ENCODE results near the gene CNTN1. TPM values are rescaled to one million over a fixed set of nuclear protein-coding genes. Genes with fewer than 3 reads are reported as not detected.

The CNTN1 gene
- total RNA-seq, 2 donors from 2014 or later, result not detected

DNA sequence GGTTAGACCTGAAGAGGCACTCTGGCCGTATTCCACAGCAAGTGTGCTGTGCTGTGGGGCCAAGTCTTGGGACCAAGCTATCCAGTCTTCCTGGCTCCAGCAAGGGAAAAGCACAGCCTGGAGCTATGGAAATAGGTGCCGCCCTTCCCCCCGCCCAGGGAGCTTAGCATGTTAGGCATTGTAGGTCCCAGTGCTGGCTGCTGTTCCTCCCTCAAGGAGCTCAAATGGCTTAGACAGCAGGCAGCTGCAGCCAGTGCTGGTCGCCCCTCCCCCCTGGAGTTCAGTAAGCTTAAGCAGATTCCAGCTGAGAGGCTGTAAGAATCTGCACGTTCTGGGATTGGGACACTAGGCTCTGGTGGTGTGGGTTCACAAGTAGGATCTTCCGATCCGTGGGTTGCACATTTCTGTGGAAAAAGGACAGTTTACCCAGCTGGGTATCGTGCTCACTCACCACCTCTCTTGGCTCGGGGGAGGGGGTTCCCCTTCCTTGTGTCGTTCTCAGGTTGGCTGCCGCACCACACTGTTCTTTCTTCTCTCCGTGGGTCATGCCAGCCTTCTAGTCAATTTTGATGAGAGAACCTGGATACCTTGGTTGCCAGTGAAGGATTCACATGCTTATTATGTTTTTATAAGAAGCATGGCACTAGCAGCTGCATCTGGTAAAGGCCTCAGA is 127.3 kb downstream of the CNTN1 start:
- Mint-ChIP-seq H3K4me1 (no peaks in the 10 kb centered on the region), H3K27me3 (no peaks in the 10 kb centered on the region), H3K36me3 (ENCODE audit: low read depth) (no peaks in the 10 kb centered on the region), H3K4me3 (no peak overlapping the region), H3K27ac (no peak overlapping the region)
- no peak for DNase-seq
- no peaks in the 10 kb centered on the region for H3K9me3 ChIP-seq (ENCODE audit: control insufficient read depth, low read length, poor library complexity, severe bottlenecking)
- ATAC-seq, result no peak

DNA sequence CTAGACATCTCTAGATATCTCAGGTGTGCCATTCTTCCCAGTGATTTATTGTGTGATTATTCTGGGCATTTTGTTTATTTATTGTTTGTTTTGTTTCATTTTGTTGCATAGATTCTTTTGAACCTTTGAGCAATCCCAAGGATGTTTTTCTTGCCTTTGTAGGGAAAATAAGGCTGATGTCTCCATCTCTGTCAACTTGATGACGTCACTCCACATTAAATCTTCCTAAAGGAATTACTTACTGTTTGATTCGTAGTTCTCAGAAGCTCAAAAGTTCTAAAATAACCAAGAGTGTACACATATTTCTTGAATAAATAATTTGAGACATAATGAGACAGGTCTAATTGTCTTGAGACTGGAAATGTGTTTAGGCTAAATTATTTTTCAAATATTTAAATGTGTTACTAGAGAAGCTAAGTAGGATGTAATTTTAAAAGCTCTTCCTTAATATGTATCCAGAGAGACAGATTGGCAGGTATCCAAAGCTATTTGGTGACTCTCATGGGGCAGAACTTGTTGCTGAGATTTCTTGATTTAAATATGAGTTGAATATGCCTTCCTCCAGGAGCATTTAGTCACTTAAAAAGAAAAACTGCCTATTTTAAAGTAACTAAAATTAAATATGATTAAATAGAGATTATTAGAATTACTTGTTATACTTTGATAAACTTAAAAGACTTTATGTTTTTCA is 128.7 kb downstream of the CNTN1 start:
- Mint-ChIP-seq H3K4me1 (no peaks in the 10 kb centered on the region), H3K36me3 (ENCODE audit: low read depth) (no peaks in the 10 kb centered on the region), H3K27me3 (no peaks in the 10 kb centered on the region), H3K27ac (no peak overlapping the region), H3K4me3 (no peak overlapping the region)
- no peaks in the 10 kb centered on the region for H3K9me3 ChIP-seq (ENCODE audit: control insufficient read depth, low read length, poor library complexity, severe bottlenecking)
- DNase-seq (no peak), ATAC-seq (no peak)

DNA sequence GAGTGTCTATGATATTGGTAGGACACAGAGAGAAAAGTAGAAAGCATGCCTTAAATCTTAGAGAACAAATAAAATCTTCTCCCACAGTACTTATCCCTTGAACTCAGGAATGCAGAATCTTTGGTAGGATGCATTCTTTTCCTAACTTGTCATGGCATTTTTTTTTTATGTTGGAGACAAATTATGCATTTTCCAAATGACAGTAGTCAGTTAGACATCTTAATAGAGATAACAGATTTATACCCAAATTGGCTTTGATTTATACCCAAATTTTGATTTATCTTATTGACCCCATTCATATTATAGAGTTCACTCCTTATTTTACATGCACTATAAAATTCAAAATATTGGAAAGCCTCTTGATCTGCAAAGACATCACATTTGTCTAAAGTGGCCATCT is 132.9 kb downstream of the CNTN1 start:
- no peaks in the 10 kb centered on the region for H3K4me1 Mint-ChIP-seq

DNA sequence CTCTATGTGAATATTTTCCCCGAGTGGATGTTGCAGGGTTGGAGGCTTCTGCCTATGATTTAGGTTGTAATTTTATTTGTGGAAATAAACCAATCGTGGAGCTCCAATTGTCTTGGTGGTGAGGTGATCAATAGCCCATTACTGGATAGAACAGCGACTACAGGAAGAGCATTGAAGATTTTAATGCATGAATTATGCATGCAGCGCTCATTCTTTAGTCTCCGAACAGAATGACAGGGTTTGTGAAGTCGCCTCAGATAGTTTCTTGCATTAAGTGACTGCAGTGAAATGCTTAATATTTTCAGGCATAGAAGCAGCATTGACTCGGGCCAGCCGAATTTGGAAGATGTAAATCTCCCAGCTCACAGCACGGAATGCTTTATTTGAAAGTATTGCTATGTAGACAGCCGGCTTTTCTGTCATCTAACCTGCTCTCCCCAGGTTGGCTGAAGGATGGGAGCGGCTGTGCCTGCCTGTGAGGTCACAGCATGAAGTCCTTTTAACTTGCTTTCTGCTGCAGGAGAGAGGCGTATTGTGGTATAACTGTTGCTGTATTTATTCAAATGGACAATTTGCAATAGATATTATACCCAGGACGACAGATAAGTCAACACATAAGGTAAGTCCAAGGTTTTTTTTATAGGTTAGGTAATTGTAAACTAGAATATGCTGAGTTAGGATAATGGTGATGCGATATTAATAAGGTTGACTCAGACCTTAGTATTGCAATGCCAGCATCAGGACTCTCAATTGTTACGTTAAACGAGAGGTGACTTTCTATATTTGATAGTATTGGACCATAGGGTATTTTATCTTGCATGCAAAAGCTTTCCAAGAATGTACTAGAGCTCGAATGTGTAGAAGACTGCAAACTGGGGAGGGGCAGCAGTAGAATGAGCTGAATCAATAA is 135.7 kb downstream of the CNTN1 start:
- Mint-ChIP-seq H3K36me3 (ENCODE audit: low read depth) (no peaks in the 10 kb centered on the region), H3K4me1 (no peaks in the 10 kb centered on the region), H3K27me3 (no peaks in the 10 kb centered on the region), H3K4me3 (no peak overlapping the region), H3K27ac (no peak overlapping the region)
- no peaks in the 10 kb centered on the region for H3K9me3 ChIP-seq (ENCODE audit: control insufficient read depth, low read length, poor library complexity, severe bottlenecking)
- DNase-seq (no peak), ATAC-seq (no peak)

More for the DNA sequence above, 132.9 kb downstream of the CNTN1 start:
- H3K36me3 Mint-ChIP-seq (ENCODE audit: low read depth), result no peaks in the 10 kb centered on the region
- ATAC-seq, result no peak
- no peak for DNase-seq
- no peaks in the 10 kb centered on the region for H3K9me3 ChIP-seq (ENCODE audit: control insufficient read depth, low read length, poor library complexity, severe bottlenecking)
- no peak overlapping the region for H3K27ac Mint-ChIP-seq
- no peaks in the 10 kb centered on the region for H3K27me3 Mint-ChIP-seq
- H3K4me3 Mint-ChIP-seq, result no peak overlapping the region

DNA sequence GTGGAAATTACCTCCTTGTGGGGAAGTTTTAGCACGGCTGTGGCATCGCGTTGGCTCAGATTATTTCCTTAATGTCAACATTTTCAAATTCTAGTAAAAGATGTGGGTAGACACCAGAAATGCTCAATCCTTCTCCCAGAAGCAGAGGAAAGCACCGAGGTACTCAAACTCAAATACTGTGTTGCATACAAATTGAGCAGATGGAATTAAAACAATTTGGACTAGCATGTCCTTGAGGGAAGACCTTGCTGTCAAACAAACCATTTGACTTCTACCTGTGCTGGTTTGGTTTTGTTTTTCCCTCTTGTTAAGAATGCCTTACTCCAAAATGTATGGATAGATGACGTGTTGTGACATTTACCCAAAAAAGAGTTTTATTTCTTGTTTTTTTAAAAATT is 136.4 kb downstream of the CNTN1 start:
- DNase-seq, result no peak
- H3K4me3 Mint-ChIP-seq, result no peak overlapping the region

DNA sequence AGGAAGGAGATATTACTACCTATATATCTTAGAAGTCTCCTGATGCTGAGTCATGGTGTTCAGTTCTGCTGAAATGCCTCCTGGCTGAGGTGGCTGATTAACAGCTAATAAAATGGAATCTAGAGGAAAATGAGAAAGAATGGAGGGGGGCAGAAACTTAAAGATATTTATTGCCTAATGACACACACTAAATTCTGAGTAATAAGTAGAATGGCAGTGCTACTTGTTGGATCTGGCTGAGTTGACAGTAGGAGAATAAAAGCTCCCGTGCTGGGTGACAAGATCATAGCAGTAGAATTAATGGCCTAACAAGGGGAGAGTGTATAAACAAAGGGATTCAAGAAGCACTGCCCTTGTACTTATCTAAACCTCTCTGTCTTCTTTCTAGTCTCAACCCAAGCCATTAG is 137.5 kb downstream of the CNTN1 start:
- no peak overlapping the region for H3K27ac Mint-ChIP-seq
- no peak overlapping the region for H3K4me3 Mint-ChIP-seq
- no peaks in the 10 kb centered on the region for H3K9me3 ChIP-seq (ENCODE audit: control insufficient read depth, low read length, poor library complexity, severe bottlenecking)
- no peaks in the 10 kb centered on the region for H3K36me3 Mint-ChIP-seq (ENCODE audit: low read depth)
- no peaks in the 10 kb centered on the region for H3K4me1 Mint-ChIP-seq
- no peak for ATAC-seq
- no peaks in the 10 kb centered on the region for H3K27me3 Mint-ChIP-seq
- no peak for DNase-seq

More for the DNA sequence above, 136.4 kb downstream of the CNTN1 start:
- Mint-ChIP-seq H3K27me3 (no peaks in the 10 kb centered on the region), H3K4me1 (no peaks in the 10 kb centered on the region), H3K36me3 (ENCODE audit: low read depth) (no peaks in the 10 kb centered on the region), H3K27ac (no peak overlapping the region)
- no peaks in the 10 kb centered on the region for H3K9me3 ChIP-seq (ENCODE audit: control insufficient read depth, low read length, poor library complexity, severe bottlenecking)
- ATAC-seq, result no peak

DNA sequence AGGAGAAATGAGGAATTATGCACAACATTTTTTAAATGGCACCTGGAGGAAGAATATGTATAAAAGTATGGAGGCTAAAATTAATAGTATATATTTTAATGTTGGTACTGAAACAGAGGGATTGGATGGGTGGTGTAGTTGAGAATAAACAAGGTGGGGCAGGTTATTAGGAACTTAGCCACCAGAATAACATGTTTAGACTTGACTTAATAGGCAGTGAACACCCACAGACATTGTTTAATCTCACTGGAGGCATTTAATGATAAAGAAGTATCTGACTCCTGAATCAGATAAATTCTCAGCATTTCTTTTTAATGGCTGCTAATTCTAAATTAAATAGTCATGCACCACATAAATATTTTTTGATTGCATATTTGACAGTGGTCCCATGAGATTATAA is 139.7 kb downstream of the CNTN1 start:
- DNase-seq, result no peak
- H3K36me3 Mint-ChIP-seq (ENCODE audit: low read depth), result no peaks in the 10 kb centered on the region
- H3K4me1 Mint-ChIP-seq, result no peaks in the 10 kb centered on the region
- H3K27ac Mint-ChIP-seq, result no peak overlapping the region
- H3K9me3 ChIP-seq (ENCODE audit: control insufficient read depth, low read length, poor library complexity, severe bottlenecking), result no peaks in the 10 kb centered on the region
- H3K27me3 Mint-ChIP-seq, result no peaks in the 10 kb centered on the region
- ATAC-seq, result no peak
- H3K4me3 Mint-ChIP-seq, result no peak overlapping the region

DNA sequence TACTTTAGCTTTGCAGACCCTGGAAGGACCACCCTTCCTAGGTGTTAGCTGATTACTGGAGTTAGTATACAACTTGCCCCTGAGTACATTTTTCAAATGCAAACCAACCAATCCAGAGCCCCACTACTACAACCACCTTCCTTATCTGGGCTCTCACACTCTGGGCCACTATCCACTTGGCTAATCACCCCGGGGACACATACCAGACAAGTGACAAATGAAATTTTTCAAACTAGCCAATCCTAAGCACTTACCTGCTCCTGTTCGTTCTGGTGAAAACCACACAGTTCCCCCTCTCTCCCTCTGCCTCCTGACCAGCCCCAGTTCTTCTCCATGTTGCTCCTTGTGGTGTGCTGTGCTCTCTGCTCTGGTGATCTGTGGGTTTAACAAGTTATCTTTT is 140.4 kb downstream of the CNTN1 start:
- H3K27me3 Mint-ChIP-seq, result no peaks in the 10 kb centered on the region
- no peak overlapping the region for H3K27ac Mint-ChIP-seq
- H3K4me1 Mint-ChIP-seq, result no peaks in the 10 kb centered on the region
- no peaks in the 10 kb centered on the region for H3K9me3 ChIP-seq (ENCODE audit: control insufficient read depth, low read length, poor library complexity, severe bottlenecking)
- H3K36me3 Mint-ChIP-seq (ENCODE audit: low read depth), result no peaks in the 10 kb centered on the region
- H3K4me3 Mint-ChIP-seq, result no peak overlapping the region
- ATAC-seq, result no peak
- no peak for DNase-seq

DNA sequence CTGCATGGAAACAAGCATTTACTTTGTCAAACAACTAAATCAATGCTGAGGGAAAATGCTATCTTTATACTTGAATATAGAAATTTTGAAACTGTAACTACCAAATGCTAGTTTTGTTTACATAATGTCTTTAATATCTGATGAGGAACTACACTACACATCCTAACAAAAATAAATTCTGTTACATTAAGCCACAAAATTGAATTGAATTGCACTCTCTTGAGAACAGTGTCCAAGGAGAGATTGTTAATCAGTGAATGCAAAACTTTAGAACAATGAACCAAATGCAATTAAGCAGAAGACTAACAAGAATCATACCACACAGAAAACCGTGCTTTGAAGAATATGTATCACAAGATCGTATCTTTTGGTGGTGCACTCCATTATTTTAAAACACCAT is 141.6 kb downstream of the CNTN1 start:
- Mint-ChIP-seq H3K4me1 (no peaks in the 10 kb centered on the region), H3K27ac (no peak overlapping the region), H3K36me3 (ENCODE audit: low read depth) (no peaks in the 10 kb centered on the region), H3K4me3 (no peak overlapping the region), H3K27me3 (no peaks in the 10 kb centered on the region)
- DNase-seq (no peak), ATAC-seq (no peak)
- H3K9me3 ChIP-seq (ENCODE audit: control insufficient read depth, low read length, poor library complexity, severe bottlenecking), result no peaks in the 10 kb centered on the region

DNA sequence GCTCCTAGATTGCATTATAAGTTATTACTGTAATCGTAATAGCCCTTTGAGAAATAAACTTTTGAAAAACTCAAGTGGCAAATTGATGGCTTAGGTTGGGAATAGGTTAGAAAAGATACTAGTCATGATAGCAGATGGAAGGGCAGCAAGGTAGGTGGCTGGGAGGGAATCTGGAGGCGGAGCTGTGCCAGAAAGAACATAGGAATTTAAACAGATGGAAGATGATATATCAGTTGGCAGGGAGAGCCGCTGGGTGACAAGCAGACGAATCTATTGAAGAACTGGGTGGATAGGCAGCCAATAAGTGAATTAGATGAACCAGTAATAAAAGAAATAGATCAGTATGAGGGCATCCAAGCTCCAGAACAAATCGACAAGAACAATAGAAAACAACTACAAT is 142.1 kb downstream of the CNTN1 start:
- Mint-ChIP-seq H3K36me3 (ENCODE audit: low read depth) (no peaks in the 10 kb centered on the region), H3K27ac (no peak overlapping the region), H3K4me1 (no peaks in the 10 kb centered on the region), H3K4me3 (no peak overlapping the region), H3K27me3 (no peaks in the 10 kb centered on the region)
- ATAC-seq (no peak), DNase-seq (no peak)
- no peaks in the 10 kb centered on the region for H3K9me3 ChIP-seq (ENCODE audit: control insufficient read depth, low read length, poor library complexity, severe bottlenecking)

DNA sequence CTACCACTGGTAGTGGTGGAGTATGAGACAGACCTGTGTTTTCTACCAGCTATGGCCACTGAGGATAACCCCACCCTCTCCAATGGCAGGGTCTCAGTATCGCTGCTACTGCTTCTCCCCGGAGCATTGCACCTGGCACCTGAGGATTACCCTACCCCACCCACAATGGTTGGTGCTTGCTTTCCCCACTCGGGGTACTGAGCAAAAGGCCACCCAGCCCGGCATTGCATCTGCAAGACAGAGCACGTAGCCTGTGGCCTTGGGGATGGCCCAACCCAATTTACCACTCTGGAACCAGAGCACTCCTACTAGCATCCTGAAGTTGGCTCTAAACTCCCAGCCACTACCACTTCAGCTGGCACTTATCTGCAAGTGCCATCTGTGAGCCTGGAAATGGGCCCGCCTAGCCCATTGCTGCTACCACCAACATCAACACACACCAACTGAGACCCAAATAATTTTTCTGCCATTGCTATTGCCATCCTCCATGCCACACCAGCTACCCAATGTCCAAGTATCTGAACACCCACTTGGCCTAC is 145.7 kb downstream of the CNTN1 start:
- Mint-ChIP-seq H3K36me3 (ENCODE audit: low read depth) (no peaks in the 10 kb centered on the region), H3K4me3 (no peak overlapping the region), H3K4me1 (no peaks in the 10 kb centered on the region), H3K27me3 (no peaks in the 10 kb centered on the region), H3K27ac (no peak overlapping the region)
- no peaks in the 10 kb centered on the region for H3K9me3 ChIP-seq (ENCODE audit: control insufficient read depth, low read length, poor library complexity, severe bottlenecking)
- DNase-seq (no peak), ATAC-seq (no peak)

DNA sequence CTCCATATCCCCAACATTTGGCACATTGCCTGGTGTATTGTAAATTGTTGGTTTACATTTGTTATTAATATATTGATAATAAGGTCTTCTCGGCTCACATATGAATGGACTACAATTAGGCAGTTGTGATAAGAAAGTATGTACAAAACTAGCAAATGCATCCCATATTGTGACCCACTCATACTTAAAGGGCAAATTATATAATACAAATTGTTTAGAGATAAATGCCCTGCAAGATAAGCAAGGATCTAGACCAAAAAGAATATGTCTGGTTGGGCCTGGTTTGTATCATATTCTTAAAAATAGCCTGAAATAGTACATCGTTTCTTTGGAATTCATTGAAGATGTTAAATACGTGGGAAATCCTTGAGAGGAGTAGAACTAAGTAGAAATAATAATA is 151.3 kb downstream of the CNTN1 start:
- DNase-seq, result no peak
- H3K27ac Mint-ChIP-seq, result no peak overlapping the region
- ATAC-seq, result no peak
- no peaks in the 10 kb centered on the region for H3K4me1 Mint-ChIP-seq
- no peaks in the 10 kb centered on the region for H3K27me3 Mint-ChIP-seq
- no peak overlapping the region for H3K4me3 Mint-ChIP-seq
- H3K36me3 Mint-ChIP-seq (ENCODE audit: low read depth), result no peaks in the 10 kb centered on the region
- no peaks in the 10 kb centered on the region for H3K9me3 ChIP-seq (ENCODE audit: control insufficient read depth, low read length, poor library complexity, severe bottlenecking)

DNA sequence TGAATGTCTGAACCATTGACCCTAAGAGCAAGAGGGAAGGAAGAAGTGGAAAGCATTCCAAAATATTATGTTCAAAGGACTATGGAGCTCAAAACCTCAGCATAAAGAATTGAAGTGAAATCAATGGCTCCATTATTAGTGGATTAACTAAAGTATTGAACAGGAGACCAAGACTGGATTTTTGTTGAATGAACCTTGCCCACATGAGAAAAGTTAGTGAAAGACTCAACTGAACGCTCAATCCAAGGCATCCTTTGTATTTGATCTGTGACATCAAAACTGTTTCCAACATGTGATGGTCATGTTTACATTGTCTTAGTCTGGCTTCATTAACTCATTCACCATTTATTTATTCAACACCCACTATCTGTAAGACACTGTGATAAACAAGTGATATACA is 161.0 kb downstream of the CNTN1 start:
- Mint-ChIP-seq H3K4me1 (no peaks in the 10 kb centered on the region), H3K4me3 (no peak overlapping the region), H3K27me3 (no peaks in the 10 kb centered on the region), H3K36me3 (ENCODE audit: low read depth) (no peaks in the 10 kb centered on the region), H3K27ac (no peak overlapping the region)
- no peak for ATAC-seq
- H3K9me3 ChIP-seq (ENCODE audit: control insufficient read depth, low read length, poor library complexity, severe bottlenecking), result no peaks in the 10 kb centered on the region
- no peak for DNase-seq
